ENCODE measurements around the gene TSPAN7.

The TSPAN7 gene, protein sequence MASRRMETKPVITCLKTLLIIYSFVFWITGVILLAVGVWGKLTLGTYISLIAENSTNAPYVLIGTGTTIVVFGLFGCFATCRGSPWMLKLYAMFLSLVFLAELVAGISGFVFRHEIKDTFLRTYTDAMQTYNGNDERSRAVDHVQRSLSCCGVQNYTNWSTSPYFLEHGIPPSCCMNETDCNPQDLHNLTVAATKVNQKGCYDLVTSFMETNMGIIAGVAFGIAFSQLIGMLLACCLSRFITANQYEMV

DNA sequence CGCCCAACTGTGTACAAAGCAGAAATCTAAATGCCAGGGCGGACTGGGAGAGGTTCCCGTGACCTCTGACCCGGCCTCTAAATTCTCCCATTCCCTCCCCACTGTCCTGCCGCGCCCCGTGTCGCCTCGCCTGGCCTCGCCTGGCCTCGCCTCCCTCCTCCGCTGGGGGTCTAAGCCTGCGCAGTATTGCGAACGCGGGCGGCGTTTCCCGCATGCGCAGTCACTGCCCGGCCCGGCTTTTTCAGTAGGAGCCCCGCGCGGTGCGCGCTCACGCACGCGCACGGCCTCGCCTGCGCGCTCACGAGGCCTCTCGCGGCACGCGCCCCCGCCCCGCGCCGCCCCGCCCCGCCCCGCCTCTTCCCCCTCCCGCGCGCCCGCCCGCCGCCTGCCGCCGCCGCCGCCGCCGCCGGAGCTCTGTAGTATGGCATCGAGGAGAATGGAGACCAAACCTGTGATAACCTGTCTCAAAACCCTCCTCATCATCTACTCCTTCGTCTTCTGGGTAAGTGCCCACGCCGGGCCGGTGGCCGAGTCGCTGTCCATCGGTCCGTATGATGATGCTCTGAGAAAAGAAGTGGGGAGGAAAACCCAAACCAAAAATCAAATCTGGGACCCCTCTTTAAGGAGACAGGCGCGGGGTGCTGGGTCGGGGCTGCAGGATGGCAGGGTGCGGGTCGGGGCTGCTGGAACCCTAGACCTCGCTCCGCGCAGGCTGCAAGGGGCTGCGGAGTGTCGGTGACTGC is at the start of gene TSPAN7:
Gene TSPAN7 (plus strand): TSS at position 417 of the 743 bp plus-strand sequence. CDS start 5 bp downstream, at position 422.
- DNase-seq = peak; percentile 56 to 89

DNA sequence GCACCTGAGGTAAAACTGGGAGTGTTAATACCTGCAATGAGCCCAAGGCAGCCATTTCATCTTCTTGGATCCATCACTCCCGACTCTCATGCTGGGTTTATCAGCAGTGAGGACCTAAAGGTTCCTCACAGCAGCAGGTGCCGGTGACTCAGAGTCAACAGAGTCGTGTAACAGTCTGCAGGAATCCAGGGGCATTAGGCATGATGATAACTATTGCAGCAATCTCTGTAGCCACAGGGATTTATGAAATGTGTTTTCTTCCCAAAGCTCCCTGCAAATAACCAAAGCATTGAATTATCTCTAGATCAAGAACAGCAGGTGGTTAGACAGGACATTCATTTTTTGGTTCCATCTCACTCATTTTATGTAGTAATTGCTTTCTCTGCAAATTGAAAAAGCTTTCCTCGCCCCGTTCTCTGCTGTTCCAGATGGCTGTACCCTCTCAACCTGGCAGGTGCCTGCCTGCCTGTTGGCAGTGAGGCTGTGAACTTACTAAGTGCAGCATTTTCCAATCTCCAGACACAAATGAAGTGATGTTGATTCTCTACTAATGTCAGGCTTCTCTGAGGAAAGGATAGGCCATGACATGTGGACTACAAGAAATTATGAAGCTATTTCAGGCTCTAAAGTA is 48.1 kb upstream of the TSPAN7 start:
- peak; percentile 7 to 37 for DNase-seq

DNA sequence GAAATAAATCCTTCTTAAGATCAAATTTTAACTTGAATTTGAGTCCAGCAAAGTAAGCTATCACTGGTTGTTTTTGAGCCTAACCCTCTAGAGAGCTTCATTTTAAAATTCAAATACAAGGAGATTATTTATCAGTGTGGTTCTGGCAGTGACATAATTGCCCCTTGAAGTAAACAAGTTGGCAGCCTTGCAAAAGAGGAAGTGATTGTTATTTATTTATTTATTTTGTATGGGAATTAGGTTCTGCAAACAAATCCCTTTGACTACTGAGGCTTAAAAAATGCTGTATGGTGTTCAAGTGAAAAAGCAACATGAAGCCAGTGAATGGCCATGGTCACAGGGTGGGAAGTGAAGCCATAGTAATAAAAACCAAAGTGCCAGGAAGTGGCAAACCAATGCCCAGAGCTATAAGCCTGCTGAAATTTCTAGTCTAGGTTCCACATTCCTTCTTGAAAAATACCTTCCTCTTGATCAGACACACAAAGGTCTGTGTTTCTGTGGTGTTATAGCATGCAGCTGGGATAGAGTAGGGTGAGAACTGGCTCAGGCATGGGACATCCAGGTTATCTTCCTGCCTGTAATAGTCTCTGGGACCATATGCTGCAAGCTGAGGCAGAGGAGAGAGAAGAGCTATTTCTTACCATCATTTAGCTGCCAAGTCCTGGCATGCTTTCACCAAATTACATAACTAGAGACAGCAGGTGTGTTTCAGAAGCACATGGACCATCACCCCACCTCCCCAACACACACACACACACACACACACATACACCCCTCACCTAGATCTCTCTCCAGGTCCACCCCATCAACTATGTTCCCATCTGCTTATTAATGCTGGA is 47.1 kb upstream of the TSPAN7 start:
- DNase-seq = peak; percentile 29 to 40

DNA sequence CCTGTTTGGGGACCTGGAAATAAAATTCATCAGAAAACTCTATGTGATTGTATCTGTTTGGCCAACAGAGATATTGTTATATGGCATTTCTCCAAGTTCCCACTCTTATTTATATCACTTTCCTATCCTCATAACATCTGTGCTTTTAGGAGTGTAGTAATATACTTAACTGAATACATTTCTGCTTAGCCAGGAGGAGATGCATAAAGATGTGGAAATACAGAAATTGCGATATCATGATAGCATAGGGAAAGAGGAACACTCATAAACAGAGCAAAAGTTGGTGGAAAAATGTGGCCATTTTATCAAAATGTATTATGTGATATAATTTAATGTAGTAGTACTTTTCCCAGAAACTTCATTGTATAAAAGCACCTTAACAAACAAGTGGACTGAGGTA is 46.1 kb upstream of the TSPAN7 start:
- no peak for DNase-seq

DNA sequence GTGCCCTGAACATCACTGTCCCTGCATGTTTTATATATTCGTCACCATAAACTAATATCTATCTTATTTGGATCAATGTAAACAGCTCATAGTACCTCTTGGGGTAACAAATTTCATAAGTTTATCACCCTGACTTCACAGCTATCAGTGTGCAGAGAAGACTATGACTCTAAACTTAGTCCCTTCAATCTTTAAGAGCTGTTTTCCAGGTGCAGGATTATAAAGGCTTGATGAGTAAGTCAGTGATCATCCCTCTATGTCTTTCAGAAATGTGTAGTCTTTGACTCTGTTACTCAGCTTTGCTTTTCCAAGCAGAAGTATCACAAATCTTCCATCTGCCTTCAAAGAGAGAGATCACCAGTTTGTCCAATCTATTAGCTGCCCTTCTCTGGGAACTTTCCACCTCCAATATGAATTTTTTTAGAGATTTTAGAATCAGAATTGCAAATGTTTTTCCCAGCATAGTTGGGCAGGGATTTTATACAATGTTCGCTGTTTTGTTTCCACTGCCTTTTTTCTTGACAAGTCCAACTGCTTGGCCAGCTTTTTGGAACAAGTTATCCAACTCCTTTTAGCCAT is 45.1 kb upstream of the TSPAN7 start:
- no peak for DNase-seq

DNA sequence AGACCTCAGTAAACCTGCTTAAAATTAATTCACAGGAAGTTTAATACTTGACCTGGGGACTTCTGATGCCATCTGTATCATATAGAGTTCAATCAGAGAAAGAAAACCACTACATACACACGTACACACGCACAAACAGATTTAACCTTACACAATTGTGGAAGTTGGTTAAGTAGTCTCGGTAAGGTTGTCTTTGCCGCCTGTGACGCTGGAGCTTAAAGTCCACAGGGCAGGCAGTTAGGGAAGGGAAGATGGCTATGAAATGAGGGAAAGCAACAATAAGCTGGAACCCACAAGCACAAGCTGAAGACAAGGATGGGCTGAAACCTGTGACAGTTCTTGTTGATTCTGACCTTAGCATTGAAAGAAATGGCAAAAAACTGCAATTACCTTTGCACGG is 41.7 kb upstream of the TSPAN7 start:
- no peak for DNase-seq

DNA sequence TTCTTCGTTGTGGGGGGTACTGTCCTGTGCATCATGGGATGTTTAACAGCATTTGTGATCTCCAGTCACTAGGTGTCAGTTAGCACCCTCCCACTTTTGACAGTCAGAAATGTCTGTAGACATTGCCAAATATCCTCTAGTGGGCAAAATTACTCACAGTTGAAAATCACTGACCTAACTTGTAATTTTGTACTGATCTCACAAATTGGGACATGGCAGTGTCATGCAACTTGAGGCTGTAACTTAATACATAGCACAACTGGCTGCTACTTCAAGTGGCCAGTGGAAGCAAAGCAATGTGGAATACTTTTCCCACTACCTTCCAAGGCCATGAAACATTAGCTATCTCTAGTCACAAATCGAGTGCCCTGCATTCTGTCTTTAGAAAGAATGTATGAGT is 23.2 kb upstream of the TSPAN7 start:
- peak in 1 of 2 experiments; percentile 54 for DNase-seq

DNA sequence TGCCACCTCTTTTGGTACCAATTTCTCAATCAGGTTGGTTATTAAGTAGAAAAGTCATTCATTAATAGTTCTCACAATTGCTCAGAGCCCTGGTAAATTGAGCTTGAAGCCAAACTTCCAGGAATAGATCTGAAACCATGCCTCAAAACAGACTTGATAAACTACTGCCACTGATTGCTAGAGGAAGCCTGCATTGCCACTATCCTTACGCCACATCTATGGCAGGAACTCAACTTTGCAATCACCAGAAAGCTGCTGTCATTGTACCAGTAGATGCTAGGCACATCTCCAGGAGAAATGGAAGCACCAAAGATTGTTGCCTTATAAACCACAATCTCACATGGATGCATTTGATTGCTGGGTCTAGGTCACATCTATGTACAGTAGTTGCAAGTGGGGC is 21.6 kb upstream of the TSPAN7 start:
- DNase-seq = no peak

DNA sequence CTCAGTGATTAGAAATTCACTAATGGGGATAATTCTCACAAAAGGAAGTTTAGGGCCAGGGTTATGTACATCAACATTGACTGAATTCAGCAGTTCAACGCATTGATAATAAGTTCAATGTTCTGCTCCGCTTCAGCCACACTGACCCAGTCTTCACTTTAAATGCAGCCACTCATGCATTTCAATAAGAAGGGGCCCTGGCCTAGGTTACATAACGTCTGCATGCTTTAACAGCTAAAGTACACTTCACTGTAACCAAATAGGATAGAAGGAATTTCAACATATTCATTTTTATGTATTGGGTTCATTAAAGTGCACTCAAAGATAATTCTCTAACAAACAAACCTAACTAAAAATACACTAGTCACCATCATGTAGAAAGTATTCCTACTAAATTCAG is 12.8 kb upstream of the TSPAN7 start:
- no peak for DNase-seq

DNA sequence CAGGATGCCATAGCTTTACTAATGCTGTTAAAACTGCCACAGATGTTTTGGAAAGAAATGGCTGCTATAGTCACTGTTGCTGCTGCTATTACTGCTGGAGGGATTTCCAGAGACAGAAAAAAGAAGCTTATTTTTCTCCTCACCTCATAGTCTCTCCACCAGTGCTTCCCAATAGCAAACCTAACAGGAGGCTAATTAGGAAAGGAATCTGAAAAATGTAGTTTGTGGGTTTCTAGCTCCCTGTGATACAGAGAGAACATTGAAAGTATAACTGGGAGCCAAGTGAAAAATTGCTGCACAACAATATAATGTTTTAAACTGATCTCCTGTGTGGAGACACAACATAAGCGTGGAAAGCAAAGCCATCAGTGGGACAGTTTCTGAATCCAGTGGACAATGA is 8.6 kb upstream of the TSPAN7 start:
- no peak for DNase-seq

DNA sequence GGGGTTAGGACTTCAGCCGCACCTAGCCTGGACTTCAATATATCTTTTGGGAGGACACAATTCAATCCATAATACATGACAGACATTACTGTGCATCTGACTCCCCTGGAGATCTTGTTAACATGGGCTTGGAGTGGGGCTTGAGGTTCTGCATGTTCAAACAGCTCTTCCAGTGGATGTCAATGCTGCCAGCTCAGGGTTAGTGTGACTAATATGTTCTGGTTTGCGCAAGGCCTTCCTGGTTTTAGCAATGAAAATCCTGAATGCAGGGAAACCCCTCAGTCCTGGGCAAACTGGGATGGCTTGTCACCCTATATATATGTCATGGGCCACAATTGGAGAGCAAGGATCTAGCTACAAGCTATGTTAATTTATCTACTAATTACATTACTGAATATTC is 2.7 kb upstream of the TSPAN7 start:
- no peak for DNase-seq

DNA sequence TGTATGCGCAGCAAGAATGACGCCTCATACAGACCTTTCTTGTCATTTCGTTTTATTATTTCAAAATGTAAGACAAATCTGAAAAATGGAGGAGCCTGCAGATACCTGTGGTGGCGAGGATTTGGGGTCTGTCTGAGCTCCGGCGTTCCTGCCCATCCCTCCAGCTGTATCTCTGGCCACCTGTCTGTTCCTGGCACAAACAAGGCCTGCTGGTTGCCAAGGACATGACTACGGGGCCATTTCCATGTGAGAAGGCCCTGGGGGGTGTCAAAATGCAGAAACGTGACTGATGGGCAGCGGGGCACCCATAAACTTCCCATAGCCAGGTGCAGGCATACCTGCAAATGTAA is 591 bp upstream of the TSPAN7 start:
- DNase-seq = no peak

DNA sequence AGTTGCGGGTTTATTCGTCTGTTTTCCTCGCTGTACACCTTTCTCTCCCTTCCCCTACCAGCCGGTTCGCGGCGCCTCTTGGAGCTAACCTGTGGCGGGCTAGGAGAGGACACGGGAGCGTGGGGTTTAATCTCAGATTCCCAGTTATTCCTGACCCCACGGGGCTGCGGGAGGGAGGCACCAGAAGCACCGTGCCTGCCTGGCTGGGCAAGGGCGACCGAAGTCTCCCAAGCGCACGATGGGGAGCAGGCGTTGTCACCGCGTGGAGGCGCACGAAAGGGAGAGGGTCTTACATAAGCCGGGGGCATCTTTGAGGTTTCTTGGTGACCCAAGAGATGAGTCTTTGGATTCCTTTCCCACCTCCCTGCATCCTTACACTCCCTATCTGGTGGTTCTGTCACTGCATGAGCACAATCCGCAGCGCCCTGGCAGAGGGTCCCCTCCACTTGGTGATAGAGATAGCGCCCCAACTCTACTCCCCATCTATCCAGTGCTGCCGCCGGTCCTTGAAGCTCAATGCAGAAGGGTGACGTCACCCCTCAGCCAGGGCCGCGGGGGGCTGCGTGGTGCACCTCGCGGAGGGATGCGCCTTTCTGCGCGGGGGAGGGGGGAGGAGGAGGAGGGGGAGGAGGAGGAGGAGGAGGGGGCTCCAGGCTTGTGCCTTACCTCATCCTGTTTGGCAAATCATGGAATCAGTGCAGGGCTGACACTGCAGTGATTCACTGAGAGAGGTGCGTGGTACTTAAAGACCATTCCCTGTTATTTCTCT is 793 bp downstream of the TSPAN7 start:
- DNase-seq = peak; percentile 60 to 85

DNA sequence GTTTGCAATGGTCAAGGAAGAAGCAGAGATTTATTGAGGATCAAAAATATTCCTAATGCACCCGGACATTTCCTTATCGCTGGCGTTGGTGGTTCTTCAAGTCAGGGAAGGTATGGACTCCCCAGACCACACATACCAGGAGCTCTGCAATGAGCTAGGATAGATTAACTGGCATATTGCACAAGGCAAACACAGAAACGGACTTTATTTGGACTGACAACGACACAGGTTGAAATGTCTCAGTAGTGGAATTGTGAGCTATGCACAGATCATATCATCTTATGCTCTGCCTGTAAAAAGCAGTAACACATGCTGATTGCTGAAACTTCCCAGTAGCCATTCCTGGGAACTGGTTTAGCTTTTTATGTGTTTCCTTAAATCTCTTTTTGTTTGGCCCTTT is 1.7 kb downstream of the TSPAN7 start:
- DNase-seq = peak in 1 of 2 experiments; percentile 23

DNA sequence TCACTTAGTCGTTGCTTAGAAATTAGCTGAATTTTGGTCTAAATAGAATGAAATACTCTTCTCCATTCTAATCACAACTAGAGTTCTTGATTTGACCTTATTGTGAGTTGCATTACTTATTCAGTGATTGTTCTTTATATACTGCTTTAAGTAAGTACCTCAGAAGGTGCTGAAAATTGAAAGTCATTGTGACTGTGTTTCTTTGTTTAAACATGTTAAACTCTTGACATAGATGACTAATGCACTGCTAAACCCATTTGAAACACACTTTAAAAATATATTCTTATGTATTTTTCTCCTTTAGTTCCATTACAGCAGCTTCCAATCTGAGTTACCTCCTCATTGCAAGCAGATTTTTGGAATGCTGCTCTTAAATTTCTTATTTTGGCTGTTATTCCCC is 9.1 kb downstream of the TSPAN7 start:
- no peak for DNase-seq

DNA sequence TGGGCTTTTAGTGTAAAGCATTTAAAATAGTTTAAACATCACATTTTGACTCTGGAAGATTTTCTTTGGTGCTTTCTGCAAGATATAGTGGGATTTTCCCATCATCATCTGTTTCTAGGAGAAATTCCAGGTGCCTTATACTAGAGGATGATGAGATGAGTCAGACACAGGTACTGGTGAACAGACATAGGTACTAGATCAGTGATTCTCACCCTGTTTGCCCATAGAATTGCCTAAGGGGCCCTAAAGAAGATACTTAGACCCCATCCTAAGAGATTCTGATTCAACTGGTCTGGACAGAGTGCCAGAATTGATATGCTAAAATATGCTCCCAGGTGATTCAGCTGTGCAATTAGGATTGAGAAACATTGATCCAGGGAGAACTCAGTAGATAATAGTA is 9.7 kb downstream of the TSPAN7 start:
- DNase-seq = no peak

DNA sequence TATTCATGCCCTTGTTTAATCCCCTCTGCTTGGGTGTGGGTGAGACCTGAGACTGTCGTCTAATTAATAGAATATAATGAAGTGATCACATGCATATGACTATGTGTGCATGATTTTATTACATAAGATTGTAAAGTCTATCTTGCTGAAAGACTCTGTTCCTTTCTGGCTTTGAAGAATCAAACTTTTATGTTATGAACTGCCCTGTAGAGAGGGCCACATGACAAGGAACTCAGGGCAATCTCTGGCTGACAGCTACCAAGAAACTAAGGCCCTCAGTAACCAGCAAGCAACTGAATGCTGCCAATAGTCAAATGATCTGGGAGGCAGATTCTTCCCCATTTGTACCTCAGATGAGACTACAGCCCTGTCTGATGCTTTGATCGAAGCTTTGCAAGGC is 13.5 kb downstream of the TSPAN7 start:
- DNase-seq = no peak

DNA sequence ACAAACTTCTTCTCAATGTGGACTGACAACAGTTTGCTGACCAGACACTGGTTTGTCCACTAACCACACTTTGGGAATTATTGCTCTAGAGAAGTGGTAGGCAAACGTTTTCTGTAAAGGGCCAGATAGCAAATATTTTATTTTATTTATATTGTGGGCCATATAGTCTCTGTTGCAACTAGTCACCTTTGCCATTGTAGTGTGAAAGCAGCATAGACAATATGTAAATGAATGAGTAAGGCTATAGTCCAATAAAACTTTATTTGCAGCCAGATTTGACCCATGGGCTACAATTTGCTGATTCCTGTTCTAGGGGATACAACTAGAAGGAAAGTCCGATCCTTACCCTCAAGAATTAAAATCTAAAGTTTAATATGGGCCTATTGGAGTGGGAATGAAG is 14.5 kb downstream of the TSPAN7 start:
- no peak for DNase-seq

DNA sequence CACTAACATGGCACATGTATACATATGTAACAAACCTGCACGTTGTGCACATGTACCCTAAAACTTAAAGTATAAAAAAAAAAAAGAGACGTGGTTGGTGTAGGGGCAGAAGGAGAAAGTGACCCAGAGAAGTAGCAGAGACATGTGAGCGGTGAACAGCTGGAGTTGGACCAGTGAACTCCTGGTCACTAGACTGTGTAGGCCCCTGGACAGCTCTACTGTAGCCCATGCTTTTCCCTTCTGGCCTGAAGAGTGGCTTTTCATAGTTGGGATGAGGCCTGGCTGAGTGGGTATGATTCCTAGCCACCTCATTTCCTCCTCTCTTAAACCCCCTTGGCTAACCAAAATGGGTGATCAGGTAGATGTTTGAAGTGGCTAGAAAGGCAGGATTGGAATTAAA is 16.4 kb downstream of the TSPAN7 start:
- DNase-seq = no peak

DNA sequence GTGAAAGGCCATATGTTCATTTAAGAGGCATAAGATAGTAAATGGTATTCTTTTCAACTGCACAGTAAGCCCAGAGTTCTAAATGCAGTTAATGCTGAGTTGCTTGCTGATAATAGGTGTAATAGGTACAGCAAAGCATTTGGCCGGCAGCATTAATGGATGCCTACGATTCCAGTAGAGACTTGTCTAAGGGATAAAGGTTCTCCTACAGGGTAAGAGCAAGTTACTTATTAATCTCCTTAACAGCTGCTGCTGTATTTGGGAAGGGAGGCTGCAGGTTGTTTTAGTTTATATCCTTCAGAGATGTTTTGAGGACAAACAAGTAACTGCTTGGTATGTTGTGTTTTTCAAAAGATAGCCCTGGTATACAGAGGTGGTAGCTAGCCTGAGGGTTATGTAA is 16.8 kb downstream of the TSPAN7 start:
- DNase-seq = peak; percentile 60 to 90

DNA sequence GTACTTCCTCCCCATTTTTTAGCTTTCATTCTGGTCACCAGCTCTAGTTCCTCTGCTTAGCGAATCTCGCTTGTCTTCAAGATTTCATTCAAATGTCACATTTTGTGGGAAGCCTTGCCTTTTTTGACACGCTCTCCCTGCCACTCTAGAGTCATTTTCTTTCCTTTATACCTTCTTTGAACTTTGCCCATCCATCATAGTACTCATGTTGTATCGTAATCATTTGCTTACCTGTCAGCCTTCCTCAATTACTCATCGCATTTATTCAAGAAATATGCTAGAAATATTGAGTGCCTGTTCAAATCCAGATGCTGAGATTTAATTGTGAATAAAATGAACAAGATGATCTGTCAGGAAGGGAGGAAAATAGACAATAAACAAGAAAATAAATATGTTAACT is 21.8 kb downstream of the TSPAN7 start:
- no peak for DNase-seq

DNA sequence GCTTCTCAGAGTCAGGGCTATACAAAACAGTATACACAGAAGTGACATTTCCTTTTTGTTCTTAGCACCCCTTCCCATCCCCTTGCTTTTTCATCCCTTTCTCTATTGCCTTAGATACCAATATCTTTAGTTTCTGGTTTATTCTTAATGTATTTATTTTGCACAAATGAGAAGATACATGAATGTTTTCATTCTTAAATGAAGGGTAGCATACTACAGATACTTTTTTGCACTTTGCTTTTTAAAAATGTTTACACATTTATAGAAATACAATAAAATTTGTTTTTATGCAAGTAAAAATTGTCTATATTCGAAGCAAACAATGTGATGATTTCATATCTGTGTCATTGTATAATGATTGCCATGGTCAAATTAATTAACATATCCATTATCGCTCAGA is 33.1 kb downstream of the TSPAN7 start:
- no peak for DNase-seq

All from NCI-H524 (cell line).